Gastrocnemius medialis (tissue), 4 donors: Measurements from ENCODE around the gene PRKN. TPM values are rescaled to one million over a fixed set of nuclear protein-coding genes. Genes with fewer than 3 reads are reported as not detected.
A peak's percentile ranks its signal among the peaks of the same experiment; 100 is the strongest.

Source experiments
- ATAC-seq, 2 donors: fragments of 150-250 bp; one replicate each; pipeline ENCODE4 v1.9.1; 2016
- DNase-seq, 2 donors: peaks; one replicate each; pipeline ENCODE4 v3.0.0-alpha.2; 2019
- H3K27ac ChIP-seq, 4 donors: fragments of 200-600 bp; sonication (generic); 1 replicate in 1 of 4; 2 replicates in 3 of 4; pipeline ENCODE4 v1.5.1; 2016 to 2018; ENCODE audit warnings: mild to moderate bottlenecking in 2 of 4, moderate library complexity in 1 of 4
- H3K27me3 ChIP-seq, 3 donors: fragments of 200-600 bp; sonication (generic) in 2 of 3; 1 replicate in 1 of 3; 2 replicates in 2 of 3; pipeline versions ENCODE4 v1.5.1 to v1.6.0; 2016 to 2019; ENCODE audit warnings: mild to moderate bottlenecking in 1 of 3, moderate library complexity in 1 of 3
- H3K36me3 ChIP-seq, 2 donors: fragments of 200-600 bp; sonication (generic) in 1 of 2; one replicate each; pipeline ENCODE4 v1.5.1; 2017 to 2018
- H3K4me1 ChIP-seq, 2 donors: fragments of 200-600 bp; sonication (generic) in 1 of 2; one replicate each; pipeline ENCODE4 v1.5.1; 2016 to 2017; ENCODE audit warnings: mild to moderate bottlenecking in 2 of 2
- H3K4me3 ChIP-seq, 4 donors: fragments of 200-600 bp; sonication (generic) in 3 of 4; 1 replicate in 1 of 4; 2 replicates in 3 of 4; pipeline ENCODE4 v1.5.1; 2016 to 2019; ENCODE audit warnings: mild to moderate bottlenecking in 2 of 4
- H3K9me3 ChIP-seq, 3 donors: fragments of 200-600 bp; sonication (generic) in 2 of 3; 1 replicate in 1 of 3; 2 replicates in 2 of 3; pipeline ENCODE4 v1.5.1; 2016 to 2019
- POLR2A ChIP-seq, 2 donors: fragments of 450-650 bp; IDR thresholded peaks; one replicate each; pipeline ENCODE4 v1.6.1; 2017; ENCODE audit warnings: antibody characterized with exemption in 2 of 2, mild to moderate bottlenecking in 2 of 2, moderate library complexity in 2 of 2
- in situ Hi-C, 4 donors: fragments of 200-750 bp; cut with MboI; loops; one replicate each; pipeline versions ENCODE4 v1.15.0 to v1.8.0; 2017; ENCODE audit warnings: low sequenced_read_pairs in 4 of 4
- intact Hi-C: fragments of 100-400 bp; cut with DNase I; formaldehyde crosslinking; loops from one replicate; pipeline ENCODE4 v1.15.1; 2023; ENCODE audit warnings: low total_unique reads
- total RNA-seq, 4 donors: library from RNA; depleted of rRNA; stranded (reverse); fragments of >200 nt; gene quantifications; one replicate each; pipeline versions ENCODE4 v1.1.0 to v1.2.3, GENCODE V29; 2016
- TF ChIP-seq, protein P1 (sequence below), 5 experiments: fragments of 450-650 bp in 3 of 5; fragments of 200-600 bp in 2 of 5; sonication (generic) in 2 of 5; IDR thresholded peaks in 4 of 5; conservative IDR thresholded peaks in 1 of 5; 1 replicate in 4 of 5; 2 replicates in 1 of 5; pipeline ENCODE4 v1.5.1; 2016 to 2019; ENCODE audit warnings: antibody characterized with exemption in 5 of 5, mild to moderate bottlenecking in 3 of 5, moderate library complexity in 3 of 5

PRKN gene
- total RNA-seq, 4 donors from 2014 or later, result 8.4 to 21.6 (median 13.7) TPM

DNA sequence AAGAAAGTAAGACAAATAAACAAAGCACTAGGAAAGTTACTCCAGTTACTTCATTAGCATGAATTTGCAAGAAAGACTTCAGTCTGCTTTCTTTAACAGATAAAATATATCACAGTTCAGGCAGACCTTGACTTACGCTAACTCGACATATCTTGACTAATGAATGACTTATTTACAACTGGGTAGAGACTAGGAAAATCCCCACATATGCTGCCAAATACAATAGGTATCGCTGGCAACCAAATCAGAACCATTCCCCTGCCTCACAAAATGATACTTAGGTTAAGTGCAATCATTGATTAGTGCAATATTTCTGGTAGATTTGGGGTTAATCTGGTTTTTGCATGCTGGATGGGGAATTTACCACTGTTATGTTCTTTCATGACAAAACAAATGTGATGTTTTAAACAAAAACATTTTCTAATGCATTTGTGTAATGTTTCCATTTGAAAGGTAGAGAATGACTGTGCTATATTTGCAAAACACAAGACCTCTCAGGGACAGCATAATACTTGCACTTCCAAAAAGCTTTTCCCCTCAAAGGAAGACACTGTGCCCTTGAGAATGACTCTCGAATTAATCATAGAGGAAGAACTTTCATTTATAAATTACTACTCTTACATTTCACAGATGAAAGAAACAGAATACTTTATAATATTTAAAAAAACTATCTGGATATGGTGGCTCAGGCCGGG lies 101.6 kb downstream of the PRKN start:
- Histone ChIP-seq H3K27ac (no peak overlapping the region), H3K36me3 (no peaks in the 10 kb centered on the region), H3K27me3 (no peaks in the 10 kb centered on the region), H3K4me1 (peaks cover 7 to 10% of the 10 kb centered on the region in 2 donors), H3K4me3 (no peak overlapping the region), H3K9me3 (no peaks in the 10 kb centered on the region)
- intact Hi-C loops (no loop called here), in situ Hi-C loops (no loop called here)
- DNase-seq (no peak), ATAC-seq (no peak)
- no peak for TF ChIP-seq POLR2A (IDR thresholded peaks at IDR 0.05)
- TF ChIP-seq, protein P1, sequence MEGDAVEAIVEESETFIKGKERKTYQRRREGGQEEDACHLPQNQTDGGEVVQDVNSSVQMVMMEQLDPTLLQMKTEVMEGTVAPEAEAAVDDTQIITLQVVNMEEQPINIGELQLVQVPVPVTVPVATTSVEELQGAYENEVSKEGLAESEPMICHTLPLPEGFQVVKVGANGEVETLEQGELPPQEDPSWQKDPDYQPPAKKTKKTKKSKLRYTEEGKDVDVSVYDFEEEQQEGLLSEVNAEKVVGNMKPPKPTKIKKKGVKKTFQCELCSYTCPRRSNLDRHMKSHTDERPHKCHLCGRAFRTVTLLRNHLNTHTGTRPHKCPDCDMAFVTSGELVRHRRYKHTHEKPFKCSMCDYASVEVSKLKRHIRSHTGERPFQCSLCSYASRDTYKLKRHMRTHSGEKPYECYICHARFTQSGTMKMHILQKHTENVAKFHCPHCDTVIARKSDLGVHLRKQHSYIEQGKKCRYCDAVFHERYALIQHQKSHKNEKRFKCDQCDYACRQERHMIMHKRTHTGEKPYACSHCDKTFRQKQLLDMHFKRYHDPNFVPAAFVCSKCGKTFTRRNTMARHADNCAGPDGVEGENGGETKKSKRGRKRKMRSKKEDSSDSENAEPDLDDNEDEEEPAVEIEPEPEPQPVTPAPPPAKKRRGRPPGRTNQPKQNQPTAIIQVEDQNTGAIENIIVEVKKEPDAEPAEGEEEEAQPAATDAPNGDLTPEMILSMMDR (IDR thresholded peaks at IDR 0.05 in 4 of 5, conservative IDR thresholded peaks at IDR 0.05 in 1 of 5), result no peak

DNA sequence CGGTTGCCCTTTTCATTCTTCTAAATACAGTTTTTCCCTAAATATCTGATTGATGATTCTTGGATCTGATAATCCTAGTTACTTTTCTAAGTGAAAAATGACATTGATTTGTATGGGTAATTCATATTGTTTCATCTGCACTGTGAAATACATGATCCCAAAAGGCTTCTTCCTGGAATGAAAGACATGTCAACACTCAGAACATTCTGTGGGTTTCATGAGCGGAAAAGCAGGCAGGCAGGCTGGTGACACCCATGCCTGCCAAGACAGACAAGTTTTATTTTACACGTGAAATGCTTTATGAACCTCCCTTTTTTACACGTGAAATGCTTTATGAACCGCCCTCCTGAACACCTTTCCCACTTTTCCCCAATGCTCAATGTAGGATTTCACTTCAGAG lies 105.0 kb downstream of the PRKN start:
- intact Hi-C loops, result no loop called here
- Histone ChIP-seq H3K36me3 (no peaks in the 10 kb centered on the region), H3K27ac (no peak overlapping the region), H3K4me1 (peaks cover 7 to 18% of the 10 kb centered on the region in 2 donors), H3K9me3 (no peaks in the 10 kb centered on the region), H3K4me3 (no peak overlapping the region), H3K27me3 (no peaks in the 10 kb centered on the region)
- no peak for TF ChIP-seq POLR2A (IDR thresholded peaks at IDR 0.05)
- TF ChIP-seq, protein P1 (IDR thresholded peaks at IDR 0.05 in 4 of 5, conservative IDR thresholded peaks at IDR 0.05 in 1 of 5), result no peak
- in situ Hi-C loops, result no loop called here
- peak in 1 of 2 donors; percentile 47 for ATAC-seq
- DNase-seq, result no peak

DNA sequence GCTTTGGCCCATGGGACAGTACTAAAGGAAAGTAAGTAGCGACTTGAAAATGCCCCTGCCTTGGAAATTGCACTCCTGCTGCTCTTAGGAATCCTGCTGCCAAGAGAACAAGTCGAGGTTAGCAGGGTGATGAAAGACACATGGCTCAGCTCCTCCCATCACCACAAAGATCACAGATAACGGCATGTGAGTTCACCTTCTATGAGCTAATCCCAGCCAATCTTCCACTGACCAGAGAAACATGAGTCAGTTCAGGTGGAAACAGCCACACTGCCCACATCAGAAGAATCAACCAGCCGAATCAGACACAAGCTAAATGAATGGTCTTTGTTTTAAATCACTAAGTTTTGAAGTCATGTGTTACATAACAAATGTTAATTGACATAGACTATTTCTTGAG lies 106.3 kb downstream of the PRKN start:
- Histone ChIP-seq H3K4me1 (peaks cover 7 to 18% of the 10 kb centered on the region in 2 donors), H3K27ac (no peak overlapping the region), H3K27me3 (no peaks in the 10 kb centered on the region), H3K4me3 (no peak overlapping the region), H3K9me3 (no peaks in the 10 kb centered on the region), H3K36me3 (no peaks in the 10 kb centered on the region)
- DNase-seq (no peak), ATAC-seq (no peak)
- intact Hi-C loops (no loop called here), in situ Hi-C loops (no loop called here)
- TF ChIP-seq POLR2A (IDR thresholded peaks at IDR 0.05), result no peak
- TF ChIP-seq, protein P1 (IDR thresholded peaks at IDR 0.05 in 4 of 5, conservative IDR thresholded peaks at IDR 0.05 in 1 of 5), result no peak

DNA sequence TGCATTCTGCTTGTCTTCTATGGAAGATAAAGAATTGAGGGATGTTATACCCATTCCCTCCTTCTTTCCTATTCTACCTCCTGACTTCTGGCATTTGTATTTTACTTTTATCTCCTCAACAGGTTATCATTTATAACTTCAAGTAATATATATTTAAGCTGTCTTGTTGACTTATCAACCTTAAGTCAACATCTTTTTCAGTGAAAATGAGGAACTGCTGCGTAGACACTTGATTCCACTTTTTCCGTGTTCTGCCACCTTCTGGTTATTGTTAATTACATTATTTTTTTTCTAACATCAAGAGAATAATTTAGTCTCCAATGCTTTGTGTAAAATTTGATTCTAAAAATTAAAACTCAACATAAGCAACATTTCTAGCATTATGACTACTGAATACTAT lies 107.5 kb downstream of the PRKN start:
- Histone ChIP-seq H3K27ac (no peak overlapping the region), H3K4me3 (no peak overlapping the region), H3K4me1 (peaks cover 7 to 27% of the 10 kb centered on the region in 2 donors), H3K9me3 (no peaks in the 10 kb centered on the region), H3K27me3 (no peaks in the 10 kb centered on the region), H3K36me3 (no peaks in the 10 kb centered on the region)
- no peak for DNase-seq
- intact Hi-C loops, result no loop called here
- no peak for ATAC-seq
- in situ Hi-C loops, result no loop called here
- TF ChIP-seq POLR2A (IDR thresholded peaks at IDR 0.05), result no peak
- TF ChIP-seq, protein P1 (IDR thresholded peaks at IDR 0.05 in 4 of 5, conservative IDR thresholded peaks at IDR 0.05 in 1 of 5), result no peak
